Ishikawa (cell line): ENCODE measurements around the gene RECK.

Experiments used
- MAX ChIP-seq: IDR thresholded peaks from 2 replicates; pipeline ENCODE4 v1.6.1; 2012
- RAD21 ChIP-seq: IDR thresholded peaks from 2 replicates; pipeline ENCODE4 v1.6.1; 2012; ENCODE audit warnings: low read depth
- ZBTB7A ChIP-seq: IDR thresholded peaks from 2 replicates; pipeline ENCODE4 v1.6.1; 2012; ENCODE audit warnings: low read depth

- TF ChIP-seq RAD21 (no peak), MAX (no peak), ZBTB7A (no peak)
These were observed 137.1 kb downstream of the RECK start for GRCh38 chr9:36173861-36174260.
